Activated T-helper 1 cell treated with anti-CD3 and anti-CD28 coated beads, Interleukin-12 subunit alpha, Interleukin-12 subunit beta, Interleukin-2, Interleukin-4 antibody, amounts not matched to agents 30 ng/mL and 10 ng/mL and 1 ng/mL, durations not matched to agents 14 hours and 24 hours and 36 hours (primary cell): ENCODE results near the gene DNAJC27. TPM values are rescaled to one million over a fixed set of nuclear protein-coding genes. Genes with fewer than 3 reads are reported as not detected.

Source experiments
- DNase-seq: peaks from one replicate; pipeline ENCODE4 v3.0.0; 2021; ENCODE audit warnings: low spot score
- H3K27ac Mint-ChIP-seq: one replicate; pipeline ENCODE4 v1.8.0; 2021; ENCODE audit warnings: mild to moderate bottlenecking, mixed read lengths
- H3K27me3 Mint-ChIP-seq: one replicate; pipeline ENCODE4 v1.8.0; 2022; ENCODE audit warnings: mild to moderate bottlenecking, moderate library complexity, mixed read lengths; ENCODE audit not compliant: insufficient read depth
- H3K36me3 Mint-ChIP-seq: one replicate; pipeline ENCODE4 v1.8.0; 2021; ENCODE audit warnings: low read depth, mixed read lengths
- H3K4me1 Mint-ChIP-seq: one replicate; pipeline ENCODE4 v1.8.0; 2021; ENCODE audit warnings: low read depth, mixed read lengths
- H3K4me3 Mint-ChIP-seq: one replicate; pipeline ENCODE4 v1.8.0; 2021; ENCODE audit warnings: mild to moderate bottlenecking, moderate library complexity, mixed read lengths
- H3K9me3 Mint-ChIP-seq: one replicate; pipeline ENCODE4 v1.8.0; 2021; ENCODE audit warnings: mixed read lengths
- intact Hi-C: fragments of 100-400 bp; cut with micrococcal nuclease; formaldehyde crosslinking; loops from one replicate; pipeline ENCODE4 v1.15.1; 2024
- total RNA-seq: library from RNA; stranded (reverse); gene quantifications from 2 replicates; pipeline ENCODE4 v1.2.3, GENCODE V29; 2022

Gene DNAJC27
- total RNA-seq, 1 donor from 2014 or later, result 7.0 TPM

DNA sequence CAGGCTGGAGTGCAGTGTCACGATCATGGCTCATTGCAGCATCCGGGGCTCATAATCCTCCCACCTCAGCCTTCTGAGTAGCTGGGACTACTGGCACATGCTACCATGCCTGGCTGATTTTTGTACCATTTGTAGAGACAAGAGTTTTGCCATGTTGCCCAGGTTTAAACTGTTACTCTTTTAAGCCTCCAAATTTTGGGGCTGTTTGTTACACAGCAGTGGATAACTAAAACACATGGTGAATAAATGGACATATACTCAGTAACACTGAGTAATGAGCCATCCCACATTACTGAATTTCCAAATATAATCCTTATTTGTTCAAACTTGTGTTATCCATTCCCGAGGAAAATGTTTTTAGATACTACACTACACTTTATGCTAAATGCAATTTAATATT, 61.5 kb downstream of the DNAJC27 start:
- H3K36me3 Mint-ChIP-seq, result peaks cover 17% of the 10 kb centered on the region
- intact Hi-C loops, result no loop called here
- H3K9me3 Mint-ChIP-seq, result no peaks in the 10 kb centered on the region
- H3K27me3 Mint-ChIP-seq, result no peaks in the 10 kb centered on the region
- peaks cover 5% of the 10 kb centered on the region for H3K4me1 Mint-ChIP-seq
- no peak overlapping the region for H3K4me3 Mint-ChIP-seq
- no peak overlapping the region for H3K27ac Mint-ChIP-seq
- no peak for DNase-seq

GRCh38 chr2:24909555-24910177, 62.1 kb downstream of the DNAJC27 start:
- H3K27me3 Mint-ChIP-seq, result no peaks in the 10 kb centered on the region
- peaks cover 5% of the 10 kb centered on the region for H3K4me1 Mint-ChIP-seq
- no peak overlapping the region for H3K4me3 Mint-ChIP-seq
- H3K36me3 Mint-ChIP-seq, result peaks cover 14% of the 10 kb centered on the region
- H3K27ac Mint-ChIP-seq, result no peak overlapping the region
- DNase-seq, result no peak
- H3K9me3 Mint-ChIP-seq, result no peaks in the 10 kb centered on the region
- intact Hi-C loops, result no loop called here

DNA sequence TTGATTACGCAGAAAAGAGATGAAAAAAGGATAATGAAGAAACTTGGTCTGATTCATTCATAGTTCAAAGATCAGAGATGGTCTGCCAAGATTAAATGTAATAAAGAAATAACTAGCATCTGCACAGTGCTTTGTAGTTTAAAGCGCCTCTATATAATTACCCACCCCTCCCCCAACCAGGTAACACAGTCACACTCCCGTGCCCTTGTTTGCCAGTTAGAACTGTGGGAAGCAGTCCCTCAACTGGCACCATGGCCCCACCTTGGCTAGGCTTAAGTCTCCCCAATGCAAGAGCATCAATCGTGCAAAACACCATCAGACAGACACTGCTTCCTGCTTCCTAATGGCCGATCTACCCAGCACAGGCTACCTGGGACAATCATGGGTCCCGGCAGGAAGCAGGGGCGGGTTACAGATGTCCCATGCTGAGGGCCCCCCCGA, 63.3 kb downstream of the DNAJC27 start:
- intact Hi-C loops, result no loop called here
- Mint-ChIP-seq H3K27me3 (no peaks in the 10 kb centered on the region), H3K4me3 (no peak overlapping the region), H3K36me3 (peaks cover 13% of the 10 kb centered on the region), H3K9me3 (no peaks in the 10 kb centered on the region), H3K27ac (no peak overlapping the region), H3K4me1 (peaks cover 5% of the 10 kb centered on the region)
- DNase-seq, result no peak

GRCh38 chr2:24907116-24907515, 64.6 kb downstream of the DNAJC27 start:
- DNase-seq, result no peak
- H3K27ac Mint-ChIP-seq, result no peak overlapping the region
- intact Hi-C loops, result no loop called here
- H3K4me1 Mint-ChIP-seq, result peaks cover 5% of the 10 kb centered on the region
- no peaks in the 10 kb centered on the region for H3K27me3 Mint-ChIP-seq
- peaks cover 19% of the 10 kb centered on the region for H3K36me3 Mint-ChIP-seq
- no peak overlapping the region for H3K4me3 Mint-ChIP-seq
- no peaks in the 10 kb centered on the region for H3K9me3 Mint-ChIP-seq

GRCh38 chr2:24906466-24906865, 65.3 kb downstream of the DNAJC27 start:
- Mint-ChIP-seq H3K27me3 (no peaks in the 10 kb centered on the region), H3K27ac (no peak overlapping the region), H3K4me3 (no peak overlapping the region), H3K4me1 (peaks cover 5% of the 10 kb centered on the region), H3K9me3 (no peaks in the 10 kb centered on the region), H3K36me3 (peaks cover 15% of the 10 kb centered on the region)
- no peak for DNase-seq
- intact Hi-C loops, result no loop called here

DNA sequence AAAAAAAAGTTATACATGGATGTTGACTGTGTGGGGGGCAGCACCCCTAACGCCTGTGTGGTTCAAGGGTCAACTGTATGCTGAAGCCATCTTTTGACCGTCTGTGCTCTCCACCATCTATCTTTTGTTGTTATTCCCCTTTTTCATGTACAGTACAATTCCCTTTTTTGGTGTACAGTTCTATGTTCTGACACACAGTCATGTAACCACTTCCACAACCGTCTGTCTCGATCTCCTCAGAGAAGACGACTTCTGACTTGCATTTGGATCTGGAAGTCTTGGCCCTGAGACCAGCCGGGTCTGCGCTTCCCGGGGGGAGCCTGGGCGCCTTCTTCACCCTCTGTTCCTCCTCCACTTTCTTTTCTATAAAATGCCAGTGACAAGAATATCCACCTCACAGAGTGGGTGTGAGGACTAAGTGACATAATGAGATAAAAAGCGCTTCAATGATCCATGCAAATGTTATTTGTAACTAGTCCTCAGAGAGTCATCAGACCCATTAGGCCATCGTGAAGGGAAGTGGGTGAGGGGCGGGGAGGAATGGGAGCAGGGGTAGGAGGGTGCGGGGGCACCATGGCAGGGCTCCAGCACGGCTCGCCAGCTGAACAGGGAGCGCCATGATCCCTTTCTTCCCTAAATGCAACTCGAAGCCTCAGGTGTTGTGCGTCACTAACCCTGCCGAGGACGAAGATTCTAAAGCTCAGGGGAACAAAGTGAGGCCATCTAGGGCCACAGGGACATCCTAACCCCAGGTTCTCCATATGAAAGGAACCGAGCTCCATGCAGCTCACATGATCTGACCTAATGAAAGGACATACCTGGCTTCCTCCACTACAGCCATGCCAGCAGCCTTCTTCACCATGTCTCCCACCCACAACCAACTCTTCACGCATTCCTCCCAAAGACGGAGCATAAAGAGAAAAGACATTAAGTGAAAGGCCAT, 68.3 kb downstream of the DNAJC27 start:
- Mint-ChIP-seq H3K4me3 (no peak overlapping the region), H3K36me3 (peaks cover 20% of the 10 kb centered on the region), H3K27ac (no peak overlapping the region), H3K4me1 (peaks cover 5% of the 10 kb centered on the region), H3K27me3 (no peaks in the 10 kb centered on the region), H3K9me3 (no peaks in the 10 kb centered on the region)
- intact Hi-C loops, result no loop called here
- no peak for DNase-seq

GRCh38 chr2:24899361-24899910, 72.3 kb downstream of the DNAJC27 start:
- Mint-ChIP-seq H3K27ac (no peak overlapping the region), H3K4me3 (no peak overlapping the region), H3K27me3 (no peaks in the 10 kb centered on the region), H3K4me1 (no peaks in the 10 kb centered on the region), H3K9me3 (peaks cover 30% of the 10 kb centered on the region), H3K36me3 (peaks cover 43% of the 10 kb centered on the region)
- intact Hi-C loops, result no loop called here
- DNase-seq, result no peak

GRCh38 chr2:24898122-24899109, 73.3 kb downstream of the DNAJC27 start:
- DNase-seq, result no peak
- Mint-ChIP-seq H3K27me3 (no peaks in the 10 kb centered on the region), H3K27ac (no peak overlapping the region), H3K36me3 (peaks cover 46% of the 10 kb centered on the region), H3K4me1 (no peaks in the 10 kb centered on the region), H3K9me3 (peaks cover 36% of the 10 kb centered on the region), H3K4me3 (no peak overlapping the region)
- intact Hi-C loops, result no loop called here

DNA sequence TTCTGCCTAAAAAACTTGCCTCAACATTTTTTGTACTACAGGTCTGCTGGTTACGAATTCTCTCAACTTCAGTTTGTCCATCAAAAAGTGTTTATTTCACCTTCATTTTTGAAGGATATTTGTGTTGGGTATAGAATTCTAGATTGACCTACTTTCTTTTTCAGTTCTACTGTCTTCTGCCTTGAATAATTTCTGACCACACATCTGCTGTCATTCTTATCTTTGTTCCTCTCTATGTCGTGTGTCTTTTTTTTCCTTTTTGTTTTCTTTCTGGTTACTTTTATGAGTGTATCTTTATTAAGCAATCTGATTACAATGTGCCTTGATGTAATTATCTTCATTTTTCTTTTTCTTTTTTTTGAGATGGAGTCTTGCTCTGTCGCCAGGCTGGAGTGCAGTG, 77.0 kb downstream of the DNAJC27 start:
- DNase-seq, result no peak
- Mint-ChIP-seq H3K9me3 (peaks cover 40% of the 10 kb centered on the region), H3K27me3 (no peaks in the 10 kb centered on the region), H3K4me3 (no peak overlapping the region), H3K4me1 (no peaks in the 10 kb centered on the region), H3K27ac (no peak overlapping the region), H3K36me3 (peaks cover 37% of the 10 kb centered on the region)
- intact Hi-C loops, result no loop called here

DNA sequence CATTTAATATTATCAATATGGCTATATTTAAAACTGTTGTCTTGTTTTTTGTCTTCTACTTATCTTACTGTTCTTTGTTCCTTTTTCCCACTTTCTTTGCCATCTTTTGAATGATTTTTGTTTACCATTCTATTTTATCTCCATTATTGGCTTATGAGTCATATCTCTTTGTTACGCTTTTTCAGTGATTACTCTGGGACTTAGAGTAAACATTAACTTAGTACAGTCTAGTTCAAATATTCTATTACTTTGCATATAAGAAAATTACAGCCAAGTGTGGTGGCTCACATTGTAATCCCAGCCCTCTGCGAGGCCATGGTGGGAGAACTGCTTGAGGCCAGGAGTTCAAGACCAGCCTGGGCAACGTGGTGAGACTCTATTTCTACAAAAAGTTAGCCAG, 77.8 kb downstream of the DNAJC27 start:
- Mint-ChIP-seq H3K27me3 (no peaks in the 10 kb centered on the region), H3K27ac (no peak overlapping the region), H3K9me3 (peaks cover 40% of the 10 kb centered on the region), H3K4me1 (no peaks in the 10 kb centered on the region), H3K4me3 (no peak overlapping the region), H3K36me3 (peaks cover 32% of the 10 kb centered on the region)
- intact Hi-C loops, result no loop called here
- DNase-seq, result no peak
